PC-9 (cell line): Measurements from ENCODE around the gene ME3. TPM values are rescaled to one million over a fixed set of nuclear protein-coding genes. Genes with fewer than 3 reads are reported as not detected.
"Not testable (repeated sequence)": the region's sequence is repeated elsewhere in the genome, so short reads cannot be mapped to it uniquely, and the experiment has no call there.

ENCODE experiments used
- BruUV-seq: library from RNA; stranded (reverse); fragments of 400-500 nt; replicated peaks from 2 replicates; lab custom pipeline; 2021; lab: Mats Ljungman, UMichigan
- CTCF ChIA-PET: fragments of 300-600 bp; sonication (Branson Sonifier 250); formaldehyde crosslinking; loops from one replicate; lab custom pipeline; 2022; ENCODE audit warnings: antibody characterized with exemption; lab: Charles Lee
- POLR2A ChIA-PET: fragments of 300-600 bp; sonication (Branson Sonifier 250); formaldehyde crosslinking; loops from one replicate; lab custom pipeline; 2022; ENCODE audit warnings: antibody characterized with exemption; ENCODE audit not compliant: unreplicated experiment; lab: Charles Lee
- DNase-seq, 2 experiments: peaks; one replicate each; pipeline versions ENCODE4 v3.0.0 to v3.0.0-alpha.2; 2015 to 2022; ENCODE audit warnings: mixed read lengths in 1 of 2
- H2AFZ ChIP-seq: fragments of 200-600 bp; sonication (generic); 2 replicates; pipeline ENCODE4 v1.8.1; 2017; ENCODE audit warnings: antibody characterized with exemption
- H3F3A ChIP-seq: fragments of 200-600 bp; sonication (generic); 2 replicates; pipeline ENCODE4 v1.8.1; 2017; ENCODE audit warnings: antibody characterized with exemption, mild to moderate bottlenecking, low read depth; ENCODE audit not compliant: insufficient read depth
- H3K27ac ChIP-seq: fragments of 200-600 bp; sonication (generic); 2 replicates; pipeline ENCODE4 v1.6.1; 2016; ENCODE audit warnings: mixed run types
- H3K27me3 ChIP-seq: fragments of 200-600 bp; sonication (generic); 2 replicates; pipeline ENCODE4 v1.6.1; 2016; ENCODE audit warnings: low read depth, mixed run types; ENCODE audit not compliant: insufficient read depth
- H3K36me3 ChIP-seq: fragments of 200-600 bp; sonication (generic); 2 replicates; pipeline ENCODE4 v1.6.1; 2016; ENCODE audit warnings: low read depth, mixed run types
- H3K4me1 ChIP-seq: fragments of 200-600 bp; sonication (generic); replicated peaks from 2 replicates; pipeline ENCODE4 v1.6.1; 2016; ENCODE audit warnings: mixed run types; ENCODE audit not compliant: insufficient read depth
- H3K4me2 ChIP-seq: fragments of 200-600 bp; sonication (generic); 2 replicates; pipeline ENCODE4 v1.6.1; 2017; ENCODE audit warnings: mixed run types
- H3K4me3 ChIP-seq: fragments of 200-600 bp; sonication (generic); 2 replicates; pipeline ENCODE4 v1.6.1; 2016; ENCODE audit warnings: mixed run types
- H3K79me2 ChIP-seq: fragments of 200-600 bp; sonication (generic); 2 replicates; pipeline ENCODE4 v1.6.1; 2017; ENCODE audit warnings: low read depth, mixed run types
- H3K9me2 ChIP-seq: fragments of 200-600 bp; sonication (generic); 2 replicates; pipeline ENCODE4 v1.8.1; 2017; ENCODE audit warnings: mild to moderate bottlenecking; ENCODE audit not compliant: insufficient read depth
- H3K9me3 ChIP-seq: fragments of 200-600 bp; sonication (generic); 2 replicates; pipeline ENCODE4 v1.8.1; 2016; ENCODE audit warnings: low read depth; ENCODE audit not compliant: insufficient read depth
- H4K20me1 ChIP-seq: fragments of 200-600 bp; sonication (generic); 2 replicates; pipeline ENCODE4 v1.8.1; 2017; ENCODE audit not compliant: insufficient read depth
- CTCF ChIP-seq: fragments of 200-600 bp; sonication (generic); conservative IDR thresholded peaks from 2 replicates; pipeline ENCODE4 v1.6.1; 2017; ENCODE audit warnings: mixed run types, antibody characterized with exemption, mild to moderate bottlenecking, moderate library complexity
- EZH2 ChIP-seq: fragments of 200-600 bp; sonication (generic); IDR thresholded peaks from 2 replicates; pipeline ENCODE4 v1.8.0; 2017; ENCODE audit warnings: antibody characterized with exemption, low read depth
- intact Hi-C: fragments of 100-400 bp; cut with micrococcal nuclease; formaldehyde crosslinking; loops from one replicate; pipeline ENCODE4 v1.10.0; 2022; ENCODE audit not compliant: unreplicated experiment
- total RNA-seq: library from RNA; stranded (reverse); gene quantifications from 2 replicates; pipeline ENCODE4 v1.2.3, GENCODE V29; 2021

ME3 gene
- total RNA-seq, 1 experiment from 2014 or later: 34.0 TPM

GRCh38 chr11:86427441-86427840, 245.0 kb downstream of the ME3 start:
- H3K9me2 ChIP-seq: no peaks in the 10 kb centered on the region
- ChIA-PET CTCF (no interaction called here), POLR2A (no interaction called here)
- TF ChIP-seq CTCF (no peak), EZH2 (no peak)
- no peak overlapping the region for H3K27ac ChIP-seq
- H3K4me1 ChIP-seq: no peaks in the 10 kb centered on the region
- H3K4me3 ChIP-seq: no peak overlapping the region
- intact Hi-C loops: no loop called here
- H3K36me3 ChIP-seq: no peaks in the 10 kb centered on the region
- no peak overlapping the region for H3K4me2 ChIP-seq
- no peak overlapping the region for H2AFZ ChIP-seq
- no peaks in the 10 kb centered on the region for H3K79me2 ChIP-seq
- H4K20me1 ChIP-seq: no peaks in the 10 kb centered on the region
- H3K9me3 ChIP-seq: peaks cover 3% of the 10 kb centered on the region; the same call in 1 of the 2 replicates
- H3F3A ChIP-seq: no peaks in the 10 kb centered on the region
- H3K27me3 ChIP-seq: no peaks in the 10 kb centered on the region
- no peak for DNase-seq
- BruUV-seq: no TSS peak

GRCh38 chr11:86423488-86423887, 248.9 kb downstream of the ME3 start:
- H3K36me3 ChIP-seq, H4K20me1 ChIP-seq, H3F3A ChIP-seq, H3K9me3 ChIP-seq, DNase-seq, H3K4me2 ChIP-seq, intact Hi-C loops, H3K4me1 ChIP-seq, POLR2A ChIA-PET, H3K9me2 ChIP-seq, H3K4me3 ChIP-seq, H3K27ac ChIP-seq, CTCF ChIA-PET, BruUV-seq, H3K79me2 ChIP-seq, H3K27me3 ChIP-seq, H2AFZ ChIP-seq: not testable (repeated sequence)

- no peak overlapping the region for H3K27ac ChIP-seq
- no peaks in the 10 kb centered on the region for H3K9me2 ChIP-seq
- H3K27me3 ChIP-seq: no peaks in the 10 kb centered on the region
- no peak for TF ChIP-seq CTCF
- TF ChIP-seq EZH2: no peak
- H3K79me2 ChIP-seq: no peaks in the 10 kb centered on the region
- no peaks in the 10 kb centered on the region for H3K36me3 ChIP-seq
- ChIA-PET POLR2A (no interaction called here), CTCF (no interaction called here)
- H3K4me2 ChIP-seq: no peak overlapping the region
- no peak overlapping the region for H2AFZ ChIP-seq
- no peaks in the 10 kb centered on the region for H3K4me1 ChIP-seq
- DNase-seq: no peak
- no TSS peak for BruUV-seq
- no peak overlapping the region for H3K4me3 ChIP-seq
- no peaks in the 10 kb centered on the region for H4K20me1 ChIP-seq
- H3K9me3 ChIP-seq: peaks cover 3% of the 10 kb centered on the region; the same call in 1 of the 2 replicates
- no peaks in the 10 kb centered on the region for H3F3A ChIP-seq
- intact Hi-C loops: no loop called here
Measured at GRCh38 chr11:86422371-86422770, 250.0 kb downstream of the ME3 start.

- ChIA-PET CTCF (no interaction called here), POLR2A (no interaction called here)
- H3K4me1 ChIP-seq: no peaks in the 10 kb centered on the region
- no peak overlapping the region for H2AFZ ChIP-seq
- DNase-seq: no peak
- H3K9me3 ChIP-seq: peaks cover under 1% of the 10 kb centered on the region; the same call in 1 of the 2 replicates
- no peaks in the 10 kb centered on the region for H3K9me2 ChIP-seq
- no peaks in the 10 kb centered on the region for H4K20me1 ChIP-seq
- no TSS peak for BruUV-seq
- no peaks in the 10 kb centered on the region for H3K79me2 ChIP-seq
- TF ChIP-seq EZH2 (no peak), CTCF (no peak)
- no peak overlapping the region for H3K4me2 ChIP-seq
- no peaks in the 10 kb centered on the region for H3K36me3 ChIP-seq
- no peak overlapping the region for H3K4me3 ChIP-seq
- no peaks in the 10 kb centered on the region for H3K27me3 ChIP-seq
- no peaks in the 10 kb centered on the region for H3F3A ChIP-seq
- no peak overlapping the region for H3K27ac ChIP-seq
- intact Hi-C loops: no loop called here
Measured at GRCh38 chr11:86421946-86422345, 250.5 kb downstream of the ME3 start.
